Measurements from ENCODE around the gene SPTBN4. TPM values are rescaled to one million over a fixed set of nuclear protein-coding genes. Genes with fewer than 3 reads are reported as not detected.

Gene SPTBN4
- total RNA-seq, 1 experiment from 2014 or later: 0.82 TPM

DNA sequence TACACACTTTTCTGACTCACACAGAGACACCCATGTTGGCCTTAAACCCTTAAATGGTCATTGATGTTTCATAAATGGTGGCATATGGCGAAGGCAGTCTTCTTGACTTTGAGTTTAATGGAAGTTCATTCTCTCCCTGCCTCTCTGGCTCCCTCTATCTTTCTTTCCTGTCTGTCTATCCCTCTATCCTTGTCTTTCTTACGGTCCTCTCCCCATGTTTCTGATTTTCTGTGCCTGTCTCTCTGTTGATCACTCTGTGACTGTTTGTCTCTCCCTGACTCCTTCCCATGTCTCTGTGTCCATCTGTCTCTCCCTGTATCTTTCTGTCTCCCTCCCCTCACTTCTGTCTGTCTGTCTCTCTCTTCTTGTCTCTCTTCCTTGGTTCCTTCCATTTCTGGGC, 66.7 kb downstream of the SPTBN4 start:
- peaks cover 7% of the 10 kb centered on the region for H3K4me1 Mint-ChIP-seq (ENCODE audit: low read depth, unreplicated experiment)
- Histone ChIP-seq H3K36me3 (ENCODE audit: control insufficient read depth, insufficient read depth, low read length) (no peaks in the 10 kb centered on the region), H3K9me3 (no peaks in the 10 kb centered on the region), H3K4me1 (peaks cover 12% of the 10 kb centered on the region), H3K4me3 (ENCODE audit: low read depth, low read length) (no peak overlapping the region), H3K27me3 (replicated peaks; ENCODE audit: control insufficient read depth, insufficient read depth, low read length) (no peaks in the 10 kb centered on the region)
- DNase-seq: no peak
- no TSS peak for BruUV-seq (replicated peaks)
- POLR2A ChIA-PET: no interaction called here
- no peak overlapping the region for H3K27ac Mint-ChIP-seq (ENCODE audit: unreplicated experiment)
- intact Hi-C loops (cut with micrococcal nuclease; ENCODE audit: unreplicated experiment): loop anchor here (10.0 kb wide), 1 partner anchor 229 kb away; no protein-coding TSS in a partner anchor
- no peaks in the 10 kb centered on the region for H3K36me3 Mint-ChIP-seq (ENCODE audit: insufficient read depth, unreplicated experiment)
- H3K9me3 Mint-ChIP-seq (ENCODE audit: unreplicated experiment): no peaks in the 10 kb centered on the region
- no peak overlapping the region for H3K4me3 Mint-ChIP-seq (ENCODE audit: unreplicated experiment)
- no peaks in the 10 kb centered on the region for H3K27me3 Mint-ChIP-seq (ENCODE audit: insufficient read depth, unreplicated experiment)
- TF ChIP-seq, protein P1, sequence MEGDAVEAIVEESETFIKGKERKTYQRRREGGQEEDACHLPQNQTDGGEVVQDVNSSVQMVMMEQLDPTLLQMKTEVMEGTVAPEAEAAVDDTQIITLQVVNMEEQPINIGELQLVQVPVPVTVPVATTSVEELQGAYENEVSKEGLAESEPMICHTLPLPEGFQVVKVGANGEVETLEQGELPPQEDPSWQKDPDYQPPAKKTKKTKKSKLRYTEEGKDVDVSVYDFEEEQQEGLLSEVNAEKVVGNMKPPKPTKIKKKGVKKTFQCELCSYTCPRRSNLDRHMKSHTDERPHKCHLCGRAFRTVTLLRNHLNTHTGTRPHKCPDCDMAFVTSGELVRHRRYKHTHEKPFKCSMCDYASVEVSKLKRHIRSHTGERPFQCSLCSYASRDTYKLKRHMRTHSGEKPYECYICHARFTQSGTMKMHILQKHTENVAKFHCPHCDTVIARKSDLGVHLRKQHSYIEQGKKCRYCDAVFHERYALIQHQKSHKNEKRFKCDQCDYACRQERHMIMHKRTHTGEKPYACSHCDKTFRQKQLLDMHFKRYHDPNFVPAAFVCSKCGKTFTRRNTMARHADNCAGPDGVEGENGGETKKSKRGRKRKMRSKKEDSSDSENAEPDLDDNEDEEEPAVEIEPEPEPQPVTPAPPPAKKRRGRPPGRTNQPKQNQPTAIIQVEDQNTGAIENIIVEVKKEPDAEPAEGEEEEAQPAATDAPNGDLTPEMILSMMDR (IDR thresholded peaks at IDR 0.05; ENCODE audit: insufficient read depth in 1 of 2, low read depth in 1 of 2, low read length in 1 of 2, severe bottlenecking in 1 of 2, unreplicated experiment in 1 of 2): peak; percentile 21 to 25
- CTCF ChIA-PET: interaction anchor here (0.5 to 1.5 kb wide), 4 partner anchors 70 to 228 kb away, joined by 3 to 5 read pairs (median 4); no protein-coding TSS in a partner anchor

- no peak for DNase-seq
- POLR2A ChIA-PET: no interaction called here
- no peaks in the 10 kb centered on the region for H3K9me3 Mint-ChIP-seq (ENCODE audit: unreplicated experiment)
- no peaks in the 10 kb centered on the region for H3K27me3 ChIP-seq (replicated peaks; ENCODE audit: control insufficient read depth, insufficient read depth, low read length)
- CTCF ChIA-PET: interaction anchor here (1.2 to 1.5 kb wide), 2 partner anchors 70 to 229 kb away, joined by 3 read pairs; no protein-coding TSS in a partner anchor
- no peak overlapping the region for H3K4me3 ChIP-seq (ENCODE audit: low read depth, low read length)
- intact Hi-C loops (cut with micrococcal nuclease; ENCODE audit: unreplicated experiment): loop anchor here (10.0 kb wide), 1 partner anchor 229 kb away; no protein-coding TSS in a partner anchor
- no peaks in the 10 kb centered on the region for H3K9me3 ChIP-seq
- H3K27me3 Mint-ChIP-seq (ENCODE audit: insufficient read depth, unreplicated experiment): no peaks in the 10 kb centered on the region
- peaks cover 7% of the 10 kb centered on the region for H3K4me1 Mint-ChIP-seq (ENCODE audit: low read depth, unreplicated experiment)
- H3K36me3 ChIP-seq (ENCODE audit: control insufficient read depth, insufficient read depth, low read length): no peaks in the 10 kb centered on the region
- no peak overlapping the region for H3K27ac Mint-ChIP-seq (ENCODE audit: unreplicated experiment)
- TF ChIP-seq, protein P1 (IDR thresholded peaks at IDR 0.05; ENCODE audit: insufficient read depth in 1 of 2, low read depth in 1 of 2, low read length in 1 of 2, severe bottlenecking in 1 of 2, unreplicated experiment in 1 of 2): no peak
- no TSS peak for BruUV-seq (replicated peaks)
- H3K36me3 Mint-ChIP-seq (ENCODE audit: insufficient read depth, unreplicated experiment): no peaks in the 10 kb centered on the region
- H3K4me1 ChIP-seq: peaks cover 12% of the 10 kb centered on the region
- no peak overlapping the region for H3K4me3 Mint-ChIP-seq (ENCODE audit: unreplicated experiment)
Measured at GRCh38 chr19:40534148-40534547, 67.3 kb downstream of the SPTBN4 start.

DNA sequence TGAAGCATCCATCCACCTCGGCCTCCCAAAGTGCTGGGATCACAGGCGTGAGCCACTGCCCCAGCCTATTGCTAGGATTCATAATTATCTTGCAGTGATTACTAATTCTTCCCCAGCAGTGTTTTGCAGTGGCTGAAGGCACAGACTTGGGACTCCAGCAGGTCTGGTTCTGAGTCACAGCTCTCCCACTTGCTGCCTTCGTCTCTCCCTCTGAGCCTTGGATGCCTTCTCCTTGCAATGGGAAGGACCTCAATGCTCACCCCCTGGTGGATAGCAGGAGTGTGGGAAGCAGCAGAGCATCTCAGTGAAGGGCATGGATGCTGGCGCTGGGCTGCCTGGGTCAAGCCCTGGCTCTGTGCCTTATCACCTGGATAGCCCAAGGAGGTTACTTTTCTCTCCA, 72.3 kb downstream of the SPTBN4 start:
- no peaks in the 10 kb centered on the region for H3K4me1 ChIP-seq
- CTCF ChIA-PET: interaction anchor here (1.6 kb wide), 1 partner anchor 16 kb away, joined by 6 read pairs; no protein-coding TSS in a partner anchor
- H3K27me3 ChIP-seq (replicated peaks; ENCODE audit: control insufficient read depth, insufficient read depth, low read length): no peaks in the 10 kb centered on the region
- Mint-ChIP-seq H3K36me3 (ENCODE audit: insufficient read depth, unreplicated experiment) (no peaks in the 10 kb centered on the region), H3K27me3 (ENCODE audit: insufficient read depth, unreplicated experiment) (peaks cover 2% of the 10 kb centered on the region), H3K27ac (ENCODE audit: unreplicated experiment) (no peak overlapping the region), H3K4me1 (ENCODE audit: low read depth, unreplicated experiment) (no peaks in the 10 kb centered on the region), H3K4me3 (ENCODE audit: unreplicated experiment) (no peak overlapping the region), H3K9me3 (ENCODE audit: unreplicated experiment) (no peaks in the 10 kb centered on the region)
- DNase-seq: peak in 1 of 2 experiments; percentile 30
- BruUV-seq (replicated peaks): no TSS peak
- H3K4me3 ChIP-seq (ENCODE audit: low read depth, low read length): no peak overlapping the region
- POLR2A ChIA-PET: no interaction called here
- TF ChIP-seq, protein P1 (IDR thresholded peaks at IDR 0.05; ENCODE audit: insufficient read depth in 1 of 2, low read depth in 1 of 2, low read length in 1 of 2, severe bottlenecking in 1 of 2, unreplicated experiment in 1 of 2): peak in 1 of 2 experiments; percentile 16
- intact Hi-C loops (cut with micrococcal nuclease; ENCODE audit: unreplicated experiment): loop anchor here (10.0 kb wide), 1 partner anchor 234 kb away; no protein-coding TSS in a partner anchor
- no peaks in the 10 kb centered on the region for H3K9me3 ChIP-seq
- no peaks in the 10 kb centered on the region for H3K36me3 ChIP-seq (ENCODE audit: control insufficient read depth, insufficient read depth, low read length)
